GM18907 (cell line): ENCODE measurements around the gene SLC25A53.

Experiments used
- ATAC-seq: cut with Tn5 transposase; IDR thresholded peaks from one replicate; pipeline ENCODE4 v1.9.1; 2021; ENCODE audit warnings: mild to moderate bottlenecking, moderate library complexity; ENCODE audit not compliant: unreplicated experiment

The SLC25A53 gene

GRCh38 chrX:104156630-104157529 is at the start of gene SLC25A53:
Gene SLC25A53, minus strand, starts transcription at chrX:104157009. Its CDS starts 51,752 bp downstream, at chrX:104105257.
- ATAC-seq, result peak; percentile 94

DNA sequence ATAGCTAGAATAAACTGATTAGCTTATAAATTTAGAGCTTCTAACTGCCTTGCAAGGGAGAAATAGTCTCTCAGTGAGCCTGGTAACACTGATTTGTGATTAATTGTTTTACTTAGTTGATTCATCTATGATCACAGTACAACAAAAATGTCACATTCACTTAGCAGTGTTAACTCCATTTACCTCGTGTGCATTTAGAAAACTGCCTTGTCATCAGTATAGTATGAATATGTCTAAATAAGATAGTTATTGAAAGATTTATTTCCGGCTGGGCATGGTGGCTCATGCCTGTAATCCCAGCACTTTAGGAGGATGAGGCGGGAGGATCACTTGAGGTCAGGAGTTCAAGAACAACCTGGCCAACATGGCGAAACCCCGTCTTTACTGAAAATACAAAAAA is 48.7 kb upstream of the SLC25A53 start:
- ATAC-seq, result no peak

DNA sequence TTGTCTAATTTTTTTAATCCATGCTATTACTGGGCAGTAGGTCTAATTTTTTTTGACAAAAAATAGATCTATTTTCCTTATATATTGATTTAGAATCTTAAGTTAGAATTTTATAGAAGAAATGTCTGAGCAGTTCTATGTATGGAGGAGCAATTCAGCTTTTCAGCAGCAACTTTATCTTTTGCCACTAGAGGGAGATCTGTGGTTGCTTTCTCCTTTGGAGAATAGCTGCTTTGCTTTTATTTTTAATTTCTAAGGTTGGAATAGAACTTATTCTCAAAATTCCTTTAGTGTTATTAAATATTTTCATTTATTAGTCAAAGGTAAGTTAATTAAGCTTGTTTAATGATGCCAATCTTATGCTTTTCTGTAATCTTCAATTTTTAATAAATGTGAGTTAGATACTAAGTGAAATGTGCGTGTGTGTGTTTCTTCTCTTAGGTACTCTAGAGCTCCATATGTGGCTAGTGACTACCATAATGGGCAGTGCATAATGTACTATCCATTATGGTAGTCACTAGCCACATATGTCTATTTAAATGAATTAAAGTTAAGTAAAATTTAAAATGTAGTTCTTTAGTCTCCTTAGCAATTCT is 38.8 kb upstream of the SLC25A53 start:
- peak; percentile 69 for ATAC-seq

- ATAC-seq, result peak; percentile 30
These were observed 38.2 kb upstream of the SLC25A53 start for GRCh38 chrX:104195013-104195412.

GRCh38 chrX:104193485-104193884 is 36.7 kb upstream of the SLC25A53 start:
- no peak for ATAC-seq

GRCh38 chrX:104189837-104190236 is 33.0 kb upstream of the SLC25A53 start:
- ATAC-seq, result no peak

GRCh38 chrX:104187931-104188330 is 31.1 kb upstream of the SLC25A53 start:
- ATAC-seq, result no peak

DNA sequence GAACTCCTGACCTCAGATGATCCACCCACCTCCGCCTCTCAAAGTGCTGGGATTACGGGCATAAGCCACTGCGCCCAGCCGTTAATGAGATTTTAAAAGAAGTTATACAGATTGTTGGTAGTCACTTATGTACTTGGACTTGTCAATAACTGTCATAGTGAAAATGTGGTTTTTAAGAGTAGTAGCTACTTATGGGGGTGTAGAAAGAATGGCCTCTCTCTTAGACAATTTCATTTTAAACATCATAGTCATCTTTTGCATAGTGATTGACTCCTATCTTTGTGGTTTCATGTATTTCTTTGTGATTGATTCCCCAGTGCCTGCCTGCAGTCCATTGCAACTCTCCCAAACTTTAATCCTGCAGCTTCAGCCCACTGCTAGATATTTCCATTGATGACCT is 26.9 kb upstream of the SLC25A53 start:
- no peak for ATAC-seq

- ATAC-seq, result no peak
These were observed 17.0 kb upstream of the SLC25A53 start for GRCh38 chrX:104173841-104174240.

- ATAC-seq, result no peak
These were observed 16.0 kb upstream of the SLC25A53 start for GRCh38 chrX:104172788-104173187.

DNA sequence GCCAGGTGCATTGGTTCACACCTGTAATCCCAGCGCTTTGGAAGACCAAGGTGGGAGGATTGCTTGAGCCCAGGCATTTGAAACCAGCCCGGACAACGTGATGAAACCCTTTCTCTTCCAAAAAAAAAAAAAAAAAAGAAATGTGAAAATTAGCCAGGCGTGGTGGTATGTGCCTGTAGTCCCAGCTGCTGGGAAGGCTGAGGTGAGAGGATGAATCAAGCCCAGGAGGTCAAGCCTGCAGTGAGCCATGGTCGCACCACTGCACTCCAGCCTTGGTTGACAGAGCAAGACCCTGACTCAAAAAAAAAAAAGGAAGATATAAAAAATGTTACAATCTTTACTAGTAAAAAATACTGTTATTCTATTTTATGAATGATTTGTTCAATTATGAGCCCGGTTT is 15.3 kb upstream of the SLC25A53 start:
- ATAC-seq, result no peak

- no peak for ATAC-seq
These were observed 11.3 kb upstream of the SLC25A53 start for GRCh38 chrX:104168127-104168526.

DNA sequence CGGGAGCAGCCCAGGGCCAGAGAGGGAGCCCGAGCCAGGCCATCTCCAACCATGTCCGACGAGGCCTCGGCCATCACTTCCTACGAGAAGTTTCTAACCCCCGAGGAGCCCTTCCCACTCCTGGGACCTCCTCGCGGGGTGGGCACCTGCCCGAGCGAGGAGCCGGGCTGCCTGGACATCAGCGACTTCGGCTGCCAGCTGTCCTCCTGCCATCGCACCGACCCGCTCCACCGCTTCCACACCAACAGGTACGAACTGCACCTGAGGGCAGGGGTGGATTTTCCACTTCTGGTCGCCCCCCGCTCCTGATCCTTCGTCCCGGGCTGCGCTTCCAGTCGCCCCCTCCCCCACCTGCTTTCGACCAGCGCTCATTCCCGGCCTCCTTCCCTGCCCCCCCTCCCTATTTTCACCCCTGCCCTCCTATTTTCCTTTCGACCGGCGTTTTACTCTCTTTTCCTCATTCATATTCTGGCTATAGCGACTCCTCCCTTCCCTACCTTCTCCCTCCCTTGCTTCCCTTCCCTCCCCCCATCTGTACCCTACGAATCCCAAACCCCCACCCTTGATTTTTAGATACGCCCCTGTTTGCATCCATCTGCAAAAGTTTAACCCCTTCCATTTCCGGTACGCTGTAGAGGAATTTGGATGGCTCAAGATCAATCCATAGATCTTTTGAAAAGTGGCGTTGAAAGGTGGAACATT is 10.1 kb upstream of the SLC25A53 start:
- ATAC-seq, result no peak

DNA sequence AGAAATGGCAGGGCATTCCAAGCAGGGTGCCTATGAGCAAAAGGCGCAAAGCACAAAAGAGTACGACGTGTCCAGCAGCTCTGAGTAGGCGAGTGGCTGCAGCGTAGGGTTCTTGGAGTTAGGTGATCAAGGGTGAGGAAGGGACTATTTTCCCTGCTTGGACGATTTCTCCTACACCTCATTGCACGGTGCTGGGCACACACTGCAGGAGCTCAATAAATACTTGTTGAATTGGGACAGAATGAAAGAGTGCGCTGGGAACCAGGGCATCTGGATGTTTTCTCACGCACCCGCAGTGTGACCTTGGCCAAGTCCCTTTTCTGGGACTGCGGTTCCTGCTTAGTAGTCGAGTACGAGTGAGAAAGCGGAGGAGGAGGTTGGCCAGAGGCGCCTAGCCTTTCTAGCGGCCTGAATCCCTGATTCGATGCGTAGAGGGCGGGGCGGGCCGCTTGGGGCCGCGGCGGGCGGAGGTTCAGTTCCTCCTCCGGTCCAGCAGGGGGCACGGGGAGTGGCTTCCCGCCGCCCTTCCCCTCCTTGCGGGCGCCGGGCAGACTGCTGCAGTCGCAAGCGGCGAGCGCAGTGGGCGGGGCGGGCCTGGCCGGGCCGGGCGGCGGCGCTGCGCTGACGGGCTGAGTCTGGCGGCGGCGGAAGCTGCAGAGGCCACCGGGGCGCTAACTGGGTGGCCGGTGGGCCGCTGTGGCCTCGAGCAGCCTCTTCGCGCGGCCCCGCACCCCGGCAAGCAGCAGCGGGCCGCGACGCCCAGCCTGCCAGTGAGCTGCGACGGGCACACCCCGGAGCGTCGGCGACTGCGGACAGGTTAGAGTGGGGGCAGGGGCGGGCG is 9.3 kb upstream of the SLC25A53 start, which contains the start of gene FAM199X:
FAM199X (plus strand) TSS at position 560 of the 841 bp plus-strand sequence. CDS start 333 bp downstream, outside the sequence.
- ATAC-seq, result peak; percentile 96

DNA sequence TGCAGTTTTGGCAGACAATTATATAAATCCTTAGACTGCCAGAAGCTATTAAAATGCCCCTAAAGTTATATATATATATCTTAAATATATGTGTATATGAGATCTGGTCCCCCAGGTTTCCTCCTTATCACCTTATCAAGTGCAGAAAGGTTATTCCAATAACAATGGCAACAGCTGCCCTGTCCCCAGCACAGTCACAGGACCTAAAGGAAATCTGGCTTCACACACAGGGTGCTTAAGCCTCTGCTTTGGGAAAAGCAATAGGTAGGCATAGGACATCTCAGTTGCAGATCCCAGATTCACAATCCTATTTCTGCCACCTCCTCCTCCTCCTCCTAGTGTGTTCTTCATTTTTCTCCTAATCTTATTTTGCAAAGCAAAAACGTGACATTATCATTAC is 5.8 kb downstream of the SLC25A53 start:
- ATAC-seq, result no peak

DNA sequence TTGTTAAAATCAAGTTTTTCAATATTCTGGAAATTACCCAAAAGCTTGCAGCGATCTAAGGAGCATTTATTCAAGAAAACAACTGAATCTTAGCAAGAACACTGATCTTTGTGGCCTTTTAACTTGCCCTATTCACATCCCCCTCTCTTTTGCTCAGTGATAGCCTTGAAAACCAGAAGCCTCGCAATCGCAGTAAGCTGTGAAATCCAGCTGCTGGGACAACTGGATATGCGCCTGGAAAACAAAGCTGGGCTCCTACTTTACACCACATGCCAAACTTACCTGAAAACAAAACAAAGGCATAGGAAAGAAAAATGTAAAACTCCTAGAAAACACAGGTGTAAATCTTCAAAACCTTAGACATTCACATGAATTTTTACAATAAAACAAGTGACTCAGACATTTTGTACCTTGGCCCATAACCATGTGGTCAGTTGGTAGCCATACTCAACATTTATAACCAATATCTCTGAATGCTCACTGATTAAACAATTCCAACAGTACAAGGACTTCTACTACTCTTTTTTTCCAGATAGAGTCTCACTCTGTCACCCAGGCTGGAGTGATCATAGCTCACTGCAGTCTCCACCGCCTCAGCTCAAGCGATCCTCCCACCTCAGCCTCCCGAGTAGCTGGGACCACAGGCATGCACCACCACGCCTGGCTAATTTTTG is 15.6 kb downstream of the SLC25A53 start:
- ATAC-seq, result no peak

DNA sequence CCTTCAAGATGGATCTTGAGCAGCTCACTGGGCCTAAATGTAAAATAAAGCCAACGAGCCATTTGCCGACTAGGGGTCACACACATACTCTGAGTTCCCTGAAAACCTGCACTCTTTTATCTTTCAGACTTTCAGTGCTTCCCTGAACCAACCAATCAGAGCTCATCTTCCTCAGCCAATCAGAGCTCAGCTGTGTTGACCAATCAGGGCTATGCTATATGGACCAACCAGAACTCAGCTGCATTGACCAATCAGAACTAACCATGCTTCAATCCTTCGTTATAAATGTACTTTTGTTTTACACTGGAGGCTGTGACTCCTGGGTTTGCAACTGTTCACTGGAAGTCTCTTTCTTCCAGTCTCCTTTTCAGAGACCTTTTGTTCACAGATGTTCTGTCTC is 19.3 kb downstream of the SLC25A53 start:
- no peak for ATAC-seq

DNA sequence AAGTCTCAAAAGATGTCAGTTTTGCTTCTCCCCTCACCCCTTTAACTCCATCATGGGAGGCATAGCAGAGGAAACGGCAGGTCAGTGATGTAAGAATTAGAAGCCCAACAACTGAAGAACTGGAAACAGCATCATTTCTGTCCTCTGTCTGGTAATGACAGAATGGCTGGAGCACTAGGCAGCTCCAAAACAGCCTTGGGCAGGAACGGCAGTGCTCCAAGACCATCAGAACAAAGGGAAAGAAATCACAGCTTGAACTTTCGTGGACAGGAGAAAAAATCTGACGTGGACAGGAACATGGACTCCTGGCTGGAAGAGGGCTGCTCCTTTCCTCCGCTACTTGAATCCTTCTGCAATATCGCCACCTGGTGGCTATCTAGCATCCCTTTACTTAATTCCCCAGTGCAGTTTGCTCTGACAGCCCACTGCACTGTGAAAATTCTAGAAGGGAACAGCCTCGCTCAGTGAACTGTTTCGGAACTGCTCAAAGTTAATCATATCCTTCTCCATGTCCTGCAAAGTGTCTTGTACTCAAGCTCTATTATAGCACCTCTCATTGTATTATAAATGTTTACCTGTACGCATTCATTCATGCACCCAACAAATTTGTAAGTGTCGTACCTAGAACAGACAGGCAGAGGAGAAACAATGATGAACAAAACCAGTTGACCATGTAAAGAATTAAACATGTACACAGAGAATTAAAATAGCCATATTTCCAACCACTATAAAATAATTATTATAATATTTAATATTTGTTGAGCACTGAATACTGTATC is 20.4 kb downstream of the SLC25A53 start:
- peak; percentile 91 for ATAC-seq

DNA sequence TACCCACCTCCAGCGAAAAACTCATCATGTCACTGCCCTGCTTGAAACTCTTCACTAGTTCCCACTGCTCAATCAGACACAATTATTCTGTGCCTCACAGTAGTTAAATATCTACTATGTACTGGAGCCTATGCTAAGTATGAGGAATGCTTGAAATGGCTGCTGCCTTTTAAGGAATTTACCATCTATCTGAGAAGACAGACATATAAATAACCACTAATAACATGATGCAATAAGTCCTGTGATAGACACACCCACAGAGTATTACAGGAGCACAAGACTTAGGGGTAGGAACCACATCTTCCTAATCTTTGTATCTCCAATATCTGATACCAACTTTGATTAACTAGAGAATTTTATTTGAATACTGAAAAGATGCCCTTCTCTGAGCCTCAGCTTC is 21.1 kb downstream of the SLC25A53 start:
- no peak for ATAC-seq
